OCI-LY7 (cell line): Measurements from ENCODE around the gene TMEM53.

ENCODE experiments used
- EZH2phosphoT487 ChIP-seq: fragments of 200-600 bp; sonication (generic); IDR thresholded peaks from 2 replicates; pipeline ENCODE4 v1.6.1; 2018; ENCODE audit warnings: low read depth, borderline replicate concordance, mild to moderate bottlenecking, mixed run types, antibody characterized with exemption, low read length, moderate library complexity, mixed read lengths
- TF ChIP-seq, protein P1 (sequence below): fragments of 200-600 bp; sonication (generic); conservative IDR thresholded peaks from 2 replicates; pipeline ENCODE4 v1.5.1; 2014; ENCODE audit warnings: mild to moderate bottlenecking, antibody characterized with exemption, low read length, moderate library complexity, mixed read lengths

GRCh38 chr1:44723064-44723463, 48.8 kb upstream of the TMEM53 start:
- TF ChIP-seq, protein P1, sequence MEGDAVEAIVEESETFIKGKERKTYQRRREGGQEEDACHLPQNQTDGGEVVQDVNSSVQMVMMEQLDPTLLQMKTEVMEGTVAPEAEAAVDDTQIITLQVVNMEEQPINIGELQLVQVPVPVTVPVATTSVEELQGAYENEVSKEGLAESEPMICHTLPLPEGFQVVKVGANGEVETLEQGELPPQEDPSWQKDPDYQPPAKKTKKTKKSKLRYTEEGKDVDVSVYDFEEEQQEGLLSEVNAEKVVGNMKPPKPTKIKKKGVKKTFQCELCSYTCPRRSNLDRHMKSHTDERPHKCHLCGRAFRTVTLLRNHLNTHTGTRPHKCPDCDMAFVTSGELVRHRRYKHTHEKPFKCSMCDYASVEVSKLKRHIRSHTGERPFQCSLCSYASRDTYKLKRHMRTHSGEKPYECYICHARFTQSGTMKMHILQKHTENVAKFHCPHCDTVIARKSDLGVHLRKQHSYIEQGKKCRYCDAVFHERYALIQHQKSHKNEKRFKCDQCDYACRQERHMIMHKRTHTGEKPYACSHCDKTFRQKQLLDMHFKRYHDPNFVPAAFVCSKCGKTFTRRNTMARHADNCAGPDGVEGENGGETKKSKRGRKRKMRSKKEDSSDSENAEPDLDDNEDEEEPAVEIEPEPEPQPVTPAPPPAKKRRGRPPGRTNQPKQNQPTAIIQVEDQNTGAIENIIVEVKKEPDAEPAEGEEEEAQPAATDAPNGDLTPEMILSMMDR: no peak
- TF ChIP-seq EZH2phosphoT487: no peak
